ENCODE measurements around the gene CNKSR3.

Gene CNKSR3

GRCh38 chr6:154535851-154536250 is 25.4 kb upstream of the CNKSR3 start:
- Histone ChIP-seq H3K79me2 (ENCODE audit: low read length) (no peaks in the 10 kb centered on the region), H3K27ac (ENCODE audit: low read length) (no peak overlapping the region), H2AFZ (ENCODE audit: low read depth, low read length) (no peak overlapping the region), H3K4me2 (ENCODE audit: low read length) (no peak overlapping the region), H3K4me1 (ENCODE audit: low read length) (no peaks in the 10 kb centered on the region), H4K20me1 (ENCODE audit: insufficient read depth, low read length) (no peaks in the 10 kb centered on the region), H3K9ac (ENCODE audit: low read length) (no peak overlapping the region), H3K9me3 (ENCODE audit: insufficient read depth, low read length) (no peaks in the 10 kb centered on the region), H3K36me3 (replicated peaks; ENCODE audit: low read depth, low read length) (no peaks in the 10 kb centered on the region), H3K4me3 (ENCODE audit: low read length) (no peak overlapping the region), H3K27me3 (ENCODE audit: low read depth, low read length) (no peaks in the 10 kb centered on the region)
- TF ChIP-seq EZH2phosphoT487 (IDR thresholded peaks at IDR 0.05; ENCODE audit: low read depth), result no peak
- no peak for TF ChIP-seq CTCF (IDR thresholded peaks at IDR 0.05; ENCODE audit: low read depth, low read length)

DNA sequence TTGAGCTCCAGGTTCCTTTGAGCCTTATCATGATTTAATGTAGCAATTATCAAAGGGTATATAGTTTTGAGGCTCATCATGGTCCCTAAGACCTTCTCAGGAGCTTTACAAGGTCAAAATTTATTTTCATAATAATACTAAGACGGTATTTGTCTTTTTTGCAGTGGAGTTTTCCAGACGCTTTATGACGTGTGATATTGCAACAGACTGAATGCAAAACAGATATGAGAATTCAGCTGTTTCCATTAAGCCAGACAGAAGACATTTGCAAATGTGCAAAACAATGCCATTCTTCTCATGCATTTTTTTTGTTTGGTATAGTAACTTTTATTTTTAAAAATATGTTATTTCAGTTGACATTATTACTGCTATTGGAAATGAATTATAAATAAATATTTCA is 24.7 kb upstream of the CNKSR3 start:
- no peaks in the 10 kb centered on the region for H3K79me2 ChIP-seq (ENCODE audit: low read length)
- H3K27ac ChIP-seq (ENCODE audit: low read length), result no peak overlapping the region
- no peaks in the 10 kb centered on the region for H4K20me1 ChIP-seq (ENCODE audit: insufficient read depth, low read length)
- no peaks in the 10 kb centered on the region for H3K4me1 ChIP-seq (ENCODE audit: low read length)
- no peak overlapping the region for H2AFZ ChIP-seq (ENCODE audit: low read depth, low read length)
- no peaks in the 10 kb centered on the region for H3K9me3 ChIP-seq (ENCODE audit: insufficient read depth, low read length)
- TF ChIP-seq EZH2phosphoT487 (IDR thresholded peaks at IDR 0.05; ENCODE audit: low read depth) (no peak), CTCF (IDR thresholded peaks at IDR 0.05; ENCODE audit: low read depth, low read length) (no peak)
- H3K9ac ChIP-seq (ENCODE audit: low read length), result no peak overlapping the region
- no peaks in the 10 kb centered on the region for H3K36me3 ChIP-seq (replicated peaks; ENCODE audit: low read depth, low read length)
- no peak overlapping the region for H3K4me3 ChIP-seq (ENCODE audit: low read length)
- no peaks in the 10 kb centered on the region for H3K27me3 ChIP-seq (ENCODE audit: low read depth, low read length)
- H3K4me2 ChIP-seq (ENCODE audit: low read length), result no peak overlapping the region

- H3K4me2 ChIP-seq (ENCODE audit: low read length), result no peak overlapping the region
- no peaks in the 10 kb centered on the region for H3K4me1 ChIP-seq (ENCODE audit: low read length)
- no peaks in the 10 kb centered on the region for H3K79me2 ChIP-seq (ENCODE audit: low read length)
- no peaks in the 10 kb centered on the region for H4K20me1 ChIP-seq (ENCODE audit: insufficient read depth, low read length)
- H3K27me3 ChIP-seq (ENCODE audit: low read depth, low read length), result no peaks in the 10 kb centered on the region
- no peak for TF ChIP-seq CTCF (IDR thresholded peaks at IDR 0.05; ENCODE audit: low read depth, low read length)
- no peak for TF ChIP-seq EZH2phosphoT487 (IDR thresholded peaks at IDR 0.05; ENCODE audit: low read depth)
- no peak overlapping the region for H3K9ac ChIP-seq (ENCODE audit: low read length)
- H3K4me3 ChIP-seq (ENCODE audit: low read length), result no peak overlapping the region
- H3K9me3 ChIP-seq (ENCODE audit: insufficient read depth, low read length), result no peaks in the 10 kb centered on the region
- no peaks in the 10 kb centered on the region for H3K36me3 ChIP-seq (replicated peaks; ENCODE audit: low read depth, low read length)
- H3K27ac ChIP-seq (ENCODE audit: low read length), result no peak overlapping the region
- H2AFZ ChIP-seq (ENCODE audit: low read depth, low read length), result no peak overlapping the region
Measured at GRCh38 chr6:154534531-154534930, 24.0 kb upstream of the CNKSR3 start.

DNA sequence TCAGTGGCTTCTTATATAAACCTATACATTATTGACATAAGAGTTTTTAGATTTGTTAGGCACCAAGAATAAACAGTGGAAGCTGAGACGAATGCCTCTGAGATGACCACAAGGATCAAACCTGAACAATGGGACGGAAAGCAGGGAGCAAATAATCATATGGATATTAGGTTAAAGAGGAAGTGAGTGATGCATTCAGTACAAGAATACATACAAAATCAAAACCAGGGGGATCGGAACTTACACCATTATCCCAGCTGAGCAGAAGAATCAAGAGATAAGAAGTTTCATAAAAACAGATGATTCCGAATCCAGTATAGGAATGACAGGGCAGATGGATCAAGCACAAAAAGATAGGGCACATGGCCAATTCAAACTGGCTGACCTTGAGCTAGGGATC is 21.9 kb upstream of the CNKSR3 start:
- Histone ChIP-seq H3K9ac (ENCODE audit: low read length) (no peak overlapping the region), H3K27ac (ENCODE audit: low read length) (no peak overlapping the region), H4K20me1 (ENCODE audit: insufficient read depth, low read length) (no peaks in the 10 kb centered on the region), H3K36me3 (replicated peaks; ENCODE audit: low read depth, low read length) (no peaks in the 10 kb centered on the region), H3K79me2 (ENCODE audit: low read length) (no peaks in the 10 kb centered on the region), H3K9me3 (ENCODE audit: insufficient read depth, low read length) (no peaks in the 10 kb centered on the region), H3K4me1 (ENCODE audit: low read length) (no peaks in the 10 kb centered on the region), H3K4me3 (ENCODE audit: low read length) (no peak overlapping the region), H2AFZ (ENCODE audit: low read depth, low read length) (no peak overlapping the region), H3K4me2 (ENCODE audit: low read length) (no peak overlapping the region), H3K27me3 (ENCODE audit: low read depth, low read length) (no peaks in the 10 kb centered on the region)
- TF ChIP-seq EZH2phosphoT487 (IDR thresholded peaks at IDR 0.05; ENCODE audit: low read depth) (no peak), CTCF (IDR thresholded peaks at IDR 0.05; ENCODE audit: low read depth, low read length) (no peak)

Data from OCI-LY3 (cell line).